GM18498 (cell line): ENCODE results near the gene ACSM4.
A peak's percentile ranks its signal among the peaks of the same experiment; 100 is the strongest.
"Not testable (repeated sequence)": the region's sequence is repeated elsewhere in the genome, so short reads cannot be mapped to it uniquely, and the experiment has no call there.

ENCODE experiments used
- ATAC-seq: cut with Tn5 transposase; IDR thresholded peaks from one replicate; pipeline ENCODE4 v1.9.1; 2021; ENCODE audit warnings: mild to moderate bottlenecking, moderate library complexity; ENCODE audit not compliant: unreplicated experiment

The ACSM4 gene

GRCh38 chr12:7303772-7304171, at the start of gene ACSM4:
TSS of gene ACSM4 (plus strand) at chr12:7304072. CDS start at chr12:7304332, 260 bp downstream.
- ATAC-seq = no peak

GRCh38 chr12:7259060-7259459, 44.8 kb upstream of the ACSM4 start:
- ATAC-seq = no peak

DNA sequence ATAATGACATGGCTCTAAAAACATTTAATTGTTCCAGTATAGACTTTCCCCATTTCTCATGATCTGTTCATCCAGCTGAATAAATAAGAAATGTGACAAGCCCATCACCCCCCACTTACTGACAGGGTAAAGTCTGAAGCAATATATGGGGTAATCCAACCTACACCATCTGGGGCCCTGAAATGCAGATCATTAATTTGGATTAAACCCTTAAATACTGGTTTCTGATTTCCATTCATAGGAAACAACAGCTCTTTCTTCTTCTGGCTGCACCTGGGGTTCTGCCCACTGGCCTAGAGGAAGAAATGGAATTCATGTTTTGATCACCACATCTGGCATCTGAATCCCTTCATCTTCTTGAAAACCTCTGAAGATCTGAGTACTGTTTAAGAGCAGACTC, 39.3 kb upstream of the ACSM4 start:
- no peak for ATAC-seq

DNA sequence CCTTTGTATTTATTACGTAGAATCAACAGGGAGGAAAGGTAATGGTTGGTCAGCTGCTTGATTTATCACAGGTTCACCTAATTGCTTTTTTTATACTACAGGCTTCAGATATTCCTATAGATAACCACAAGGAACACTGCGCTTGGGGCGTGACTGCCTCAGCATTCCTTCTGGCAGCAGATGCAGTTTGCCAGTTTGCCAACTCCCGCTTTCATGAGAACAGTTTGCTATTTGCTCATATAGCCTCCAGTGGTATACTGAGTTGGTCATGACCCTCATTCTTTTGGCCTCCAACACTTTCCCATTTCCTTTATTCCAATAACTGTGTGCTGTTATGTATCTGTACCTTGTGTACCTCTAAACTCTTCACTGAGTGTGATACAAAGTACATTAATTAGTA, 38.6 kb upstream of the ACSM4 start:
- no peak for ATAC-seq

DNA sequence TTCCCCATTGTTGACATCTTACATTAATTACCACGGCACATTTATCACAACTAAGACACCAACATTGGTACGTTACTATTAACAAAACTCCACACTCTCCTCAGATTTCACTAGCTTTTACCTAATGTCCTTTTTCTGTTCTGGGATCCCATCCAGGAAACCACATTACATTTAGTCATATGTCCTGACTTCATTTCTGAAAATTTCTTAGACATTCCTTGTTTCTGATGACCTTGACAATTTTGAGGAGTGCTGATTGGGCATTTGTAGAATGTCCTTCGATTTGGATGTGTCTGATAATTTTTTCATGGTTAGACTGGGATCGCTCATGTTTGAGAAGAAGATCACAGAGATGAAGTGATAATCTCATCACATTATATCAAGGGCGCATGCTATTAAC, 34.6 kb upstream of the ACSM4 start:
- ATAC-seq = no peak

DNA sequence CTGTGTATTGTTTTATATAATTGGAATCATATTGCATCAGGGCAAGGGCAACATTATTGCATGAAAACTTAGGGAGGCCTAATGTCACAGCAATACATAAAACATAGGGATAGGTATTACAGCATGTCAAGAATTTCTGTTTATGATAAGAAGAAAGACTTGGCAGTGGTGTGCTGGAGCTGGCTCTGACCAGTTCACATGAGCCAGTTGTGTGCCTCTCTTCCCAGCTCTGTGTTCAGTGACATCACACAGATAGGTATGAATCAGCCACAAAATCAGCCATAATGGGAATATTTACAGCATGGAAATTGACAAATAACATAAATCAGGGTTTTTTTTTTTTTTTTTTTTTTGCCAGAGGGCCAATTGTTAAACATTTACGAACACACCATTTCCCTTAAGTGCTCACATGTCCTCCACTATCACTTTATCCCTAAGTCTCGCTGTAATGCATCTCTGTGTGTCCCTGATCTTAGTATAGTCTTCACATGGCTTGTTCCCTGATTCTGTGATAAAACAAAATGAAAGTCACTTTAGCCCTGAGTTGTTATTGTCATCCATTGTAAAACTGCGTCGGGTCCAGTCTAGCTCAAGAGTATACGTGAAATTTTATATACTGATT, 31.9 kb upstream of the ACSM4 start:
- no peak for ATAC-seq

- not testable (repeated sequence) for ATAC-seq
These were observed 28.4 kb upstream of the ACSM4 start for GRCh38 chr12:7275482-7275881.

DNA sequence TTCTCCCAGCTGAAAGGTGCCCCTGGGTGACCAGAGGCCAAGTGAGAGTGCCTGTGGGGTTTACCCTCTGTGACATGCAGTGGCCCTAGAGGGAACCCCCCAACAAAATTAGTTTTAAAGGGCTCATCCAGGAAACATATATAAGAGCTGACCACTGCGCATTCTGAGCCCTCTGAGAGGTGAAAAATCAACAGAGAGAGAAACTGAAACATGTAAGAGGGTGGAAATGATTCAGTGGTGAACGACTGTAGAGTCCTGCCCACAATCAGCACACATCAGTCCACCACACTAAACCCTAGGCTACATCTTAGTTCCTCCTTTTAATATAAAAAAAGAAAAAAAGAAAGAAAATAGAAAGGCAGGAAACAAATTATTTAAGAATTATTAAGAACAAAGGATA, 21.0 kb upstream of the ACSM4 start:
- ATAC-seq = peak; percentile 66

DNA sequence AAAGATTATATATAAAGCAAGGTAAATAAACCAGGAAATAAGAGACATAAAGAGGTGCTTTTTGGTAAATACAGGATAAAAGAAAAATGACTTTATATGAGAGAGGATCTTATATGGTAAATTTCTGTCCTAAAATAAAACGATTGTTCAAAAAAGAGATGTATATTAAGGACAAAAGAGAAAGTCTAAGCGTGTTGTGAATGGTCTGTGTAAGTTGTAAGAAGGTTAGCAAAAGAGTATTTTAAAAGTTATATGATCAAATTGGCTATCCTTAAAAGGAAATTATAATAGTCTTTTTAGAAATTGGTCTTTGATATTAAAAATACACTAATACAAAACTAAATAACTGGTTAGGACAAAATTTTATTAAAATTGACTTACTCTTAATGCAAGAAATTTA, 14.1 kb upstream of the ACSM4 start:
- no peak for ATAC-seq

DNA sequence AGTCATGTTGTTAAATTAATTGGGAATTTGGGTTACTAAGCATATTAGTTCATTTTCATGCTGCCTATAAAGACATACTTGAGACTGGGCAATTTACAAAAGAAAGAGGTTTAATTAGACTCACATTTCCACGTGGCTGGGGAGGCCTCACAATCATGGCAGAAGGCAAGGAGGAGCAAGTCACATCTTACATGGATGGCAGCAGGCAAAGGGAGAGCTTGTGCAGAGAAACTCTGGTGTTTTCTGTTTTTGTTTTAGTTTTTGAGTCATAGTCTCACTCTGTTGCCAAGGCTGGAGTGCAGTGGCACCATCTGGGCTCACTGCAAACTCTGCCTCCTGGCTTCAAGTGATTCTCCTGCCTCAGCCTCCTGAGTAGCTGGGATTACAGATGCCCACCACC, 13.3 kb upstream of the ACSM4 start:
- not testable (repeated sequence) for ATAC-seq

- ATAC-seq = no peak
These were observed 11.6 kb upstream of the ACSM4 start for GRCh38 chr12:7292300-7292699.

DNA sequence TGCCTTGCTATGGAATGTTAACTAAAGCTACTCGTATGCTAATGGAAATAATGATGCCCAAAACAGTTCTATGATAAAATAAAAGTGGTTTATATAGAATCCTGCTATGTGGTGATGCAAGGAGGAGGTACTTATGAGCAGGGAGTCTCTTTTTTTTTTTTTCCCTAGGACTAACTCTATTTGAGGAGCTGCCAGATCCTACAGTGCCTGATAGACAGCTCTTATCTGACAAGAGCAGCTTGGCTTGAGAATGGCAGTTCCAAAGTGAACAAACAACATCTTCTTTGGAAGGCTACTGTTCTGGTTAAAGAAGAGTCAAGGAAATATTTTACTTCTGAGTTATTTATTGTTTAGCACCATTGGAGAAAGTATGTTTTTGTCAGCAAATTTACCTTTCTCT, 10.2 kb upstream of the ACSM4 start:
- no peak for ATAC-seq

DNA sequence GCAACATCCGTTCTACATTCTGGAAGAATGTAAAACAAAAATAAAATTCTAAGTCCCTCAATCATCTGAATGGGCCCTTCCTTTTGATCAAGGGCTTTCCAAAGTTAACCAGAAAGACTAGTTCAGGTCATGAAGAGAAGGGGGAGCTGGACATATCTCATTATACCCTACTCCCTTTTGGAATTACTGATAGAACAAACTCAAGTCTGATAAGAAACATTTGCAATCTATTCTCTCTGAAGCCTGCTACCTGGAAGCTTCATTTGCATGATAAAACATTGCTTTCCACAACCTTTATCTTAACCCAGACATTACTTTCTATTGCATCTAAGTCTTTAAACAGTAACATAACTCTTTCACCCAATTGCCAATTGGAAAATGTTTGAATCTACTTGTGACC, 8.3 kb upstream of the ACSM4 start:
- ATAC-seq = no peak

GRCh38 chr12:7297865-7298264, 6.0 kb upstream of the ACSM4 start:
- ATAC-seq = no peak

GRCh38 chr12:7302266-7302986, 1.4 kb upstream of the ACSM4 start:
- ATAC-seq = no peak

- ATAC-seq = no peak
These were observed 642 bp upstream of the ACSM4 start for GRCh38 chr12:7303230-7303629.

DNA sequence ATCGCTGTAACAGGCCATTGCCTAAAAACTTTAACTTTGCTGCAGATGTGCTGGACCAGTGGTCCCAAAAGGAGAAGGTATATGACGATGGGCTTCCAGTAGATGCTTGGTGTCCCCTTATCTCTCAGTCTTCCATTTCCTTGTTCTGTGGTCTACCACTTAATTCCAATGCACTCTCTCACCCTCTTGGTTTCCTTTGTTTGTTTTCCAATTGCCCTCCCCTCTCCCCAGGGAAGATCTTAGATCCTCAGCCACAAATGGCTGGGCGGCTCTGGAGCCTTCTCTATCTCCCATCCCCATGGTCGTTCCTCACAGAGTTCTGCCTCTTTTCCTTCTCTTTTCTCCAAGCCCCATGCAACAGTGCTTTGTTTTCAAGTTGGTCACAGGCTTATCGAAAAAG, 584 bp downstream of the ACSM4 start:
- no peak for ATAC-seq

DNA sequence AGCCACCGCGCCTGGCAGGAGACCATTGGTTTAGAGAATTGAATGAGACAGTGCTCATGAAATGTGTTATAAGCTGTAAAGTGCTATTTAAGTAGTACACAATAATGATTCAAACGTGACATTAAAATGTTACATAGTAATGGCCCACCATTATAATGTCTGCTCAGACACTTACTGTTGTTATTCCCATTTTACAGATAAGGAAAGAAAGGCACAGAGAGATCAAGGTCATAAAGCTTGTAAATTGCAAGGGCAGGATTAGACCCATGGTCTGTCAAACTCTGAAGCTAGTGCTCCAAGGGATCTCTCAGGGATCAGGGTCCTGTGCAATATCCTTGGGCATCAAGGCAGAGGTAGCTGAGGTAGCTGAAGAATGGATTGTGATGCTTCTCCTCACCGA, 6.2 kb downstream of the ACSM4 start:
- no peak for ATAC-seq

- no peak for ATAC-seq
These were observed 16.1 kb downstream of the ACSM4 start for GRCh38 chr12:7319930-7320329.

DNA sequence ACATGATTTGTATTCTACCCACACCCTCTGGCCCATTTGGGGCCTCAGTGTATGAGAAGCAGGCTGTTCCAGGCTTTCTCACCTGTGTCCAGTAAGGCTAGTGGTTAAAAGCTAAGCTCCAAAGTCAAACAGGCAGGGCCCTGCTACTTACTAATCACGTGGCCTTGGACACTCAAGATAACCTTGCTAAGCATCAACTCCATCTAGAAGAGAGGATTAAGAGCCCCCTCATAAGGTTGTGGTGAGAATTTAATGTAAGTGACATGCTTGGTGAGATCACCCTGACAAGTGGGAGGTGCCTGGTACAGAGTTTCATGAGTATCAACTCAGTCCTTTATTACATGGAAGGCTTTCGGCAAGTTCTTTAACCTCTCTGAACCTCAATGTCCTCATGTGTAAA, 17.8 kb downstream of the ACSM4 start:
- no peak for ATAC-seq

GRCh38 chr12:7322599-7322998, 18.7 kb downstream of the ACSM4 start:
- ATAC-seq = no peak

DNA sequence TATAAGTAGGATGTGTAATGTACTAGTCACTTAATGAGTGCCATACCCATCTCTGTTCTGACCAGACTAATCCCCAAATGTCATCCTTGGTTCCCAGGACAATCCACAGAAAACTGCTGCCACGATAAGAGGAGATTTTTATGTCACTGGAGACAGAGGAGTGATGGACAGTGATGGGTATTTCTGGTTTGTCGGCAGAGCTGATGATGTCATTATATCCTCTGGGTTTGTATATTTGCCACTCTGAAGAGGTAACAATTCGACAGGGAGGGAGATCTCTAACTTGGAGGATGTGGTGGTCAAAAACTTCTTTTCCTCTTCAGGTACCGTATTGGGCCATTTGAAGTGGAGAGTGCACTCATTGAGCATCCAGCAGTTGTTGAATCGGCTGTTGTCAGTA, 20.3 kb downstream of the ACSM4 start:
- no peak for ATAC-seq

GRCh38 chr12:7327918-7328317, 24.0 kb downstream of the ACSM4 start:
- no peak for ATAC-seq
